HFF-Myc (cell line): ENCODE results near the gene CIB4.

ENCODE experiments used
- DNase-seq: peaks from one replicate; pipeline ENCODE4 v3.0.0-alpha.2; 2011; ENCODE audit warnings: low read depth; ENCODE audit errors: extremely low read depth
- H3K4me3 ChIP-seq: replicated peaks from 2 replicates; pipeline ENCODE4 v1.5.1; 2011; ENCODE audit warnings: low read depth, mild to moderate bottlenecking, control low read depth, low read length
- TF ChIP-seq, protein P1 (sequence below): IDR thresholded peaks from 2 replicates; pipeline ENCODE4 v1.5.1; 2012; ENCODE audit warnings: mild to moderate bottlenecking, low read depth, low read length, control low read depth; ENCODE audit errors: missing control alignments

The CIB4 gene

DNA sequence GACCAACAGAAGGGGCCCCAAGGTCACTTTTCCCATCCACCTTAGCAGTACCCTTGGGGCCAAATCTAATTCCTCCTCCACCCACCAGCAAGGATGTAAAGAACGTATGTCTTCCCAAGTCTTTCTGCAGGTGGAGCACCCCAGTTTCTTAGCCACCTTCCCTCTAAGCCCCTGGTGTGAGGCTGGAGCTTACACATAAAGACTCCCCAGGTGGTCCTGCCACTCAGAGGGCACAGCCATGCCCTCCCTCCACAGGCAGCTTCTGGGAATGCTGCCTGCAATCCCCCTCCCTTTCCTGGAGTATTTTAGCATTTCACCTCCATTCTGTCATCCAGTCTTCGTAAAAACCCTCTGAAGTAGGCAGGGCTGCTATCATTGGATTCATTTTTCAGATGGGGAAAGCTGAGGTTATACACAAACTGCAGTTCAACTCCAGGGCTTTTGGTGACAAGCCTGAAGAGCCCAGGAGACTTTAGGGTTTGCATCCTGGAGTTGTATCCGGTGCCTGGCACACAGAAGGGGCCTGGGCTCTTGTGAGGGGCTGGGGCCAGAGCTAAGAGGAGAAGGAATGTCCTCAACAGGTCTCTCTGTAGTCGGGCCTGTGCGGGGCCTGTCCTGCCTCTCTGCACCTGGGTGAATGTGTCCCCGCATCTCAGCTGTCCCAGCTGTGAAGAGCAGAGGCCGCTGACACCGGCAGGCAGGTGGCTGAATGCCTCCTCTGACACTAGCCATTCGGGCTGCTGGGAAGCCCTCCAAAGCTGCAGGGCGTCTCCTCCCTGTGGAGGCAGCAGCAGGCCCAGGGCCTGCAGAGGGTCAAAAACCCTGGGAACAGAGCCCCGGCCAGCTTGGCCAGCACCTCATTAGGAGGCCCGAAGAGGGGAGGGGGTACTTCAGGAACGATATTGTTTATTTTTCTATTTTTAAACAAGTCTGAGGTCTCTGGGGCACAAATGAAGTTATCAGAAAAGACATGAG is 27.6 kb downstream of the CIB4 start:
- DNase-seq, result no peak
- TF ChIP-seq, protein P1, sequence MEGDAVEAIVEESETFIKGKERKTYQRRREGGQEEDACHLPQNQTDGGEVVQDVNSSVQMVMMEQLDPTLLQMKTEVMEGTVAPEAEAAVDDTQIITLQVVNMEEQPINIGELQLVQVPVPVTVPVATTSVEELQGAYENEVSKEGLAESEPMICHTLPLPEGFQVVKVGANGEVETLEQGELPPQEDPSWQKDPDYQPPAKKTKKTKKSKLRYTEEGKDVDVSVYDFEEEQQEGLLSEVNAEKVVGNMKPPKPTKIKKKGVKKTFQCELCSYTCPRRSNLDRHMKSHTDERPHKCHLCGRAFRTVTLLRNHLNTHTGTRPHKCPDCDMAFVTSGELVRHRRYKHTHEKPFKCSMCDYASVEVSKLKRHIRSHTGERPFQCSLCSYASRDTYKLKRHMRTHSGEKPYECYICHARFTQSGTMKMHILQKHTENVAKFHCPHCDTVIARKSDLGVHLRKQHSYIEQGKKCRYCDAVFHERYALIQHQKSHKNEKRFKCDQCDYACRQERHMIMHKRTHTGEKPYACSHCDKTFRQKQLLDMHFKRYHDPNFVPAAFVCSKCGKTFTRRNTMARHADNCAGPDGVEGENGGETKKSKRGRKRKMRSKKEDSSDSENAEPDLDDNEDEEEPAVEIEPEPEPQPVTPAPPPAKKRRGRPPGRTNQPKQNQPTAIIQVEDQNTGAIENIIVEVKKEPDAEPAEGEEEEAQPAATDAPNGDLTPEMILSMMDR, result no peak

DNA sequence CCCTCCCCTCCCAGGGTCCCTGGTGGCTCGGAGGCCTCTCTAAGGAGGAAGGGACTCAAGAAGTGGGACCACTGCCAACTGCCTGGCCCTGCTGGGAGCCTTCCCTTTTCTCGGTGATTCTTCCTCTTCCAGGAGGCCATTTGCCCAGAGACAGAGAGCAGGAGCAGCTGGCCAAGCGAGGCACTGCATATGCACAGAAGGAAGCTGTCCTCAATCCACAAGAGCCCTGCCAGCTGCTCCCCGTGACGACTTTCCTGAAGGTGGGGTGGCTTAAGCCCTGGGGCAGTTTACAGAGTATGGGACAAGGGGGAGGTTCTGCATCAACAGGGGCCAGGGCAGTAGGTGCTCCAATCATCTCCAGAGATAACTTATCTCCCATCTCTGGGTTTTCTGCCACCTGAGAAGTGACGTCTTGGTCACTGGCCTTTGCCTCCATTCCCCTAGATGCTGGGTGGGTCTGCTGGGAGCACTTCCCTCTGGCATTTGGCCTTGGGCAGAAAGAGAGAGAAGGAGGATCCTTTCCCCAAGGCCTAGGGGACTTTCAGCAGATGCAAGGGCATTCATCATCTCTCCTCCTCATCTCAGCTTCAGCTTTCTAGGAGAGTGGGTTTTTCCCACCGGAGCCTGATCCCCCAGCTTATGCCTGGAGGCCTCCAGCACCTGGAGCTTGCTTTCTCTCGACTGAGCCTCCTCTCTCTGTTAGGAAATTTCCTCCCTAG is 28.5 kb downstream of the CIB4 start:
- no peak for DNase-seq
- no peak overlapping the region for H3K4me3 ChIP-seq
- TF ChIP-seq, protein P1, result no peak

More for the DNA sequence above, 27.6 kb downstream of the CIB4 start:
- H3K4me3 ChIP-seq, result no peak overlapping the region

DNA sequence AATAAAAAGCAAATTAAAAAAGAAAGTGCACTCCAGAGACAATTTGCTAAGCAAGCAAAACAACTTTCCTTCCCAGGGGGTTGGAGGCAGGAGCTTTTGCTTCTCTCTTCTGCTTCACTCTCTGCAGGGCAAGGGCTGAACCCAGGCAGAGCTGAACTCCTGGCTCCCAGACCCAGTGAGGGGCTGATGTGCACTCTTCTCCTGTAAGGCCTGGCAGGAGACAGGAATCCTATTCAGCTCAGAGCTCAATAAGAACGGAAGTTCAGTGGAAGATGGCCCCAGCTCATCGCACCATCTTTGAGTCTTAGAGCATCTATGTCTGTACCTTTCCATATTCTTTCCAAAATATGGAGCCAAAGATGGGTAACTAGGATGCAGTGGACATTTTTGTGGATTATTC is 29.1 kb downstream of the CIB4 start:
- no peak overlapping the region for H3K4me3 ChIP-seq
- TF ChIP-seq, protein P1, result no peak
- no peak for DNase-seq

DNA sequence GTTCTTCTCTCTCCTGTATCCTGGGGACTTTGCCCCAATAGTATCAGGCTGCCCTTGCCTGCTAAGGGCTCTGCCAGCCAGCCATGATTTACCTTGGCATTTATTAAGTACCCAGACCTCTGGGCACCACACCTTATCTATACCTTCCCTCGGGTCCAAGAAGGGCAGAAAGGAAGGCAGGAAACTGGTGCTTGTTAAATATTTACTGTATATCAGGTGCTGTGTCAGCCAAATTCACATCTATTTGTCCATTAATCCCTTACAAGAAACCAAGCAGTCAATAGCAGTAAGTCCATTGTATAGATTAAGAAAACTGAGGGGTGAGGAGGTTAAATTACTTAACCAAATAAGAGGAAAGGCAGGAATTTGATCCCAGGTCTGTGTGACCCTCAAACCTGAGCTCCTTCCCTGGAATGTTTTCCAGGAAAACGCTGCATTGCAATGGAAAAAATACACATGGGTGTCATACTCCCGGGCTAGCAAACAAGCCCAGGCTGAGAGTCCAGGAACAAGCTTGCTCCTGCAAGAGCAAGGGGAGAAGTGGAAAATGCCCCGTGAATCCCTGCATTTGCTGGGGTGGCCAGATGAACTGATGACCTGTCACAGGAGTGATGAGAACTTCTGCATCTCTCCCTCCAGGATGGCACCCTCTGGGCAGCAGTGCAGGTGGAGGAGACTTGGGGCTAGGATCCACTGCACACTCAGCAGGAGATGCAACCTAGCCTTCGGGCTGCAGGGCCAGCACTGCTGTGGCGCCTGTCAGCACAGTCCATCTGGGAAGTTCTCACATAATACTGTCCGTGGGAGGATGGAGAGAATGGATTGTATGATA is 30.4 kb downstream of the CIB4 start:
- no peak for DNase-seq
- TF ChIP-seq, protein P1, result no peak
- H3K4me3 ChIP-seq, result no peak overlapping the region

DNA sequence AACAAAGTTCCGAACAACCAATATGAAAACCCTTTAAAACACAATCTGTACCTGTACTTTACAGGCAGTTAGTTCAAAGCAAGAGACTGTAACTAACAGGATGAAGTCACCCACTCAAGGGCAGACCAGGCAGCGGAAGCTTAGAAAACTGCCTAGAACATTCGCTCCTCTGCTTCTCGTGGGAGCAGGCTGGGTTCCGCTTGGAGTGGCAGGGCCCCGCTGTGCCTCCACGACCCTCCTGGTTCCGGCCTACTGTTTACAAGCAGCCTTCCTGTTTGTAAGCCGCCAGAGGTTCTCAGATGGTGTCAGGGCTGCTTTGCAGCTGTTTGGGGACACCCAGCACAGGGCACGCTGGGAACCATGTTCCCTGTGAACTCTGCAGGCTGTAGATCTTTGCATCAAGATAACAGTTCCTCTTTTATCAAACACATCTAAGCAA is 31.3 kb downstream of the CIB4 start:
- H3K4me3 ChIP-seq, result no peak overlapping the region
- no peak for DNase-seq
- TF ChIP-seq, protein P1, result no peak

DNA sequence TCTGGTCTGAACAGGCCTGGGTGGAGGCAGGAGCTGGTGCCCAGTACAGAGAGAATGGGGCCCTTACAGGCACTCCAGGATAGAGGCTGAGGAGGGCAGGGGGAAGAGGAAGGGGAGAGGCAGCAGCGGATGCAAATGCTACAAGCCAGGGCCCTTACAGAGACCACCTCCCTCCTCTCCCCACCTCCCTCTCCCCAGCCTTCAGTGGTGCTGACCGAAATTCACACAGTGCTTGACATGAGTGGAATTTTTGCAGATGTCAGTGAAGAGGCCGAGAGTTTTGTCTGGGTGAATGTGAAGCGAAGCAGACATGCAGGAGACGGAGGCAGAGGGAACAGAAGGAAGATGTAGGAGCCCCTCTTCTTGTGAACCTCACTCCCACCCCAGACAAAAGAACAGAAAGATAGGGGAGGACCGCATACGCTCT is 31.9 kb downstream of the CIB4 start:
- DNase-seq, result no peak
- H3K4me3 ChIP-seq, result no peak overlapping the region
- TF ChIP-seq, protein P1, result no peak
